Activated naive CD8-positive, alpha-beta T cell treated with anti-CD3 and anti-CD28 coated beads for 36 hours (primary cell): ENCODE data around the gene STK10. TPM values are rescaled to one million over a fixed set of nuclear protein-coding genes. Genes with fewer than 3 reads are reported as not detected.
"Not testable (repeated sequence)": the region's sequence is repeated elsewhere in the genome, so short reads cannot be mapped to it uniquely, and the experiment has no call there.

Source experiments
- DNase-seq: peaks from one replicate; pipeline ENCODE4 v3.0.0; 2021
- H3K27ac Mint-ChIP-seq: one replicate; pipeline ENCODE4 v1.8.0; 2022; ENCODE audit warnings: mild to moderate bottlenecking, moderate library complexity, mixed read lengths
- H3K27me3 Mint-ChIP-seq: one replicate; pipeline ENCODE4 v1.8.0; 2022; ENCODE audit warnings: mild to moderate bottlenecking, mixed read lengths
- H3K36me3 Mint-ChIP-seq: one replicate; pipeline ENCODE4 v1.8.0; 2021; ENCODE audit warnings: mild to moderate bottlenecking, mixed read lengths
- H3K4me1 Mint-ChIP-seq: one replicate; pipeline ENCODE4 v1.8.0; 2021; ENCODE audit warnings: mixed read lengths
- H3K4me3 Mint-ChIP-seq: one replicate; pipeline ENCODE4 v1.8.0; 2022; ENCODE audit warnings: mild to moderate bottlenecking, moderate library complexity, mixed read lengths
- H3K9me3 Mint-ChIP-seq: one replicate; pipeline ENCODE4 v1.8.0; 2022; ENCODE audit warnings: mixed read lengths
- total RNA-seq, 2 experiments: library from RNA; stranded (reverse); gene quantifications; one replicate each; pipeline ENCODE4 v1.2.3, GENCODE V29; 2021

Gene STK10
- total RNA-seq, 2 experiments from 2014 or later = 83.7 to 93.2 TPM

- DNase-seq = no peak
- Mint-ChIP-seq H3K4me1 (peaks cover 62% of the 10 kb centered on the region), H3K36me3 (peaks cover 16% of the 10 kb centered on the region), H3K4me3 (no peak overlapping the region), H3K9me3 (no peaks in the 10 kb centered on the region), H3K27ac (peak overlapping the region; percentile 34), H3K27me3 (no peaks in the 10 kb centered on the region)
Measured at GRCh38 chr5:172163346-172163745, 24.7 kb downstream of the STK10 start.

DNA sequence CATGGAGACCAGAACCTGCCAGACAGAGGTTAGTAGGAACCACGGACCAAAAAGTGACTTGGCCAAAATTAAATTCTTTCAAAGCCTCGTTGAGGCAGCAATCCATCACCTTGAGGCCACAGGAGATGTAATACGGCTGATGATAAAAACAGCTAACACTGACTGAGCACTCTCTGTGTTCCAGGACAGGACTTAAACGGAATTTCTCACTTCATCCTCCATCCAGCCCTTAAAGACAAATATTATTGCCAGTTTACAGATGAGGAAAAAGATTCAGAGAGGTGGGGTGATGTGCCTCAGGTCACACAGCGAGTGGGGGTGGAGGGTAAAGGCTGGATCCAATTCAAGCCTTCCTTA lies 25.1 kb downstream of the STK10 start:
- Mint-ChIP-seq H3K36me3 (peaks cover 18% of the 10 kb centered on the region), H3K27ac (peak overlapping the region; percentile 34), H3K4me1 (peaks cover 58% of the 10 kb centered on the region), H3K9me3 (no peaks in the 10 kb centered on the region), H3K27me3 (no peaks in the 10 kb centered on the region), H3K4me3 (no peak overlapping the region)
- DNase-seq = no peak

DNA sequence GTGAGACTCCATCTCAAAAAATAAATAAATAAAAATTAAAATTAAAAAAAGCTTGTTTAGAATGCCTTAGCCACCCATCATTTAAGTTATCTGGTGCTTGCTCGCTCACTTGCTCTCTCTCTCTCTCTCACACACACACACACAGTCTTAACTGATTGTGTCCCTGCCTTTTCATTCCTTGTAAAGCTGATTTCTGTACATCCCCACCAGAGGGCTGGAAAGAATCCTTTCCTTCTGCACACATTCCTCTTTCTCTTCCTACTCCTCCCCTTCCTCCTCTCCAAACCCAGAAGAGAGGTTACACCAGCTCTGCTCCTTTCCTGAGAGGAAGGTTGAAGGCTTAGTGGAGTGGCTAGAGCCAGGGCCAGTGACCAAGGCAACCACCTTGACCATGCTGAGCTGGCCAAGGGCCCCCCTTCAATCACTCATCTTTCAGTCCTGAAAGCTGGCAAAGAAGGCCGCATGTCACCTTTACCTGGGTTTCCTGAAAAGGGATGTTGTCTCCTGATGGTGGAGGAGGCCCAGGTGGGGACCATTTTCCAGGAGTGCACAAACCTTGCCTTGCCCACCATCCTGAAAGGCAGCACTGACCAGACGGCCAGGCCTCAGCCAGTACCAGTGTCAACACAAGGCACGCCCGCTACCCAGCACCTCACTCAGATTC lies 25.6 kb downstream of the STK10 start:
- peak overlapping the region; percentile 23 for H3K27ac Mint-ChIP-seq

GRCh38 chr5:172160506-172160905 lies 27.5 kb downstream of the STK10 start:
- H3K4me1 Mint-ChIP-seq = peaks cover 55% of the 10 kb centered on the region

More for the DNA sequence above, 25.6 kb downstream of the STK10 start:
- Mint-ChIP-seq H3K4me3 (no peak overlapping the region), H3K4me1 (peaks cover 53% of the 10 kb centered on the region), H3K36me3 (peaks cover 20% of the 10 kb centered on the region), H3K27me3 (no peaks in the 10 kb centered on the region), H3K9me3 (no peaks in the 10 kb centered on the region)
- DNase-seq = no peak

GRCh38 chr5:172159016-172159415 lies 29.0 kb downstream of the STK10 start:
- H3K4me1 Mint-ChIP-seq = peaks cover 57% of the 10 kb centered on the region
- no peak overlapping the region for H3K4me3 Mint-ChIP-seq
- no peaks in the 10 kb centered on the region for H3K9me3 Mint-ChIP-seq
- H3K27ac Mint-ChIP-seq = peak overlapping the region; percentile 28
- no peaks in the 10 kb centered on the region for H3K27me3 Mint-ChIP-seq
- H3K36me3 Mint-ChIP-seq = peaks cover 33% of the 10 kb centered on the region
- DNase-seq = no peak

More at GRCh38 chr5:172160506-172160905, 27.5 kb downstream of the STK10 start:
- no peak for DNase-seq
- Mint-ChIP-seq H3K9me3 (no peaks in the 10 kb centered on the region), H3K27ac (peak overlapping the region; percentile 13), H3K36me3 (peaks cover 21% of the 10 kb centered on the region), H3K27me3 (no peaks in the 10 kb centered on the region), H3K4me3 (no peak overlapping the region)

DNA sequence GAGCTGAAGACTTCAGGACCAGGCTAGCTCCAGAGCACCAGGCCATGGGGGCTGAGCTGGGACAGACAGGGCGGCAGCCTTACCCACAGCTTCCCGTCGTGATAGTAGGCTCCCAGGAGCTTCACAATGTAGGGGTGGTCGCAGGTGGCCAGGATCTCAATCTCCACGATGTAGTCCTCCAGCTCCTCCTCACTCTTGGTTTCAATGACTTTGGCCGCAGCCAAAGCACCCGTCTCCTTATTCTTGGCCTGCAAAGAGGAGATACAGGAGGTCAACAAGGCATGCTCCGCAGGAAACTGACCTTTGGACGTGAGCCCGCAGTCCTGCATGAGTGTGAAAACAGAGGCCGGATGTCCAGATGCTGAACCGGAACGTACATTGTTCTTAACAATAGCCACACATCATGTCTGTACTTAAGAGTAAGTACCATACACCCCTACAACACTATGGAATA lies 31.5 kb downstream of the STK10 start:
- no peaks in the 10 kb centered on the region for H3K9me3 Mint-ChIP-seq

DNA sequence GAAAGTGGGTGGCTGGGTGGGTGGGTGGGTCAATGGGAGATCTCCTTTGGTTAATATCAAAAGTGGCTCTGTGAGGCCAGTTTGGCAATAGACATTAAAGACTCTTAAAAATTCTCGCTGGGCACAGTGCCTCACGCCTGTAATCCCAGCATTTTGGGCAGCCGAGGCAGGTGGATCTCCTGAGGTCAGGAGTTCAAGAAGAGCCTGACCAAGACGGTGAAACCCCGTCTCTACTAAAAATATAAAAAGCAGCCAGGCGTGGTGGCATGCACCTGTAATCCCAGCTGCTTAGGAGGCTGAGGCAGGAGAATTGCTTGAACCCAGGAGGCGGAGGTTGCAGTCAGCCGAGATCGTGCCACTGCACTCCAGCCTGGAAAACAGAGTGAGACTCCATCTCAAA lies 32.9 kb downstream of the STK10 start:
- H3K27ac Mint-ChIP-seq, DNase-seq, H3K9me3 Mint-ChIP-seq, H3K27me3 Mint-ChIP-seq, H3K4me3 Mint-ChIP-seq: not testable (repeated sequence)
- Mint-ChIP-seq H3K36me3 (peaks cover 67% of the 10 kb centered on the region), H3K4me1 (peaks cover 57% of the 10 kb centered on the region)

More for the DNA sequence above, 31.5 kb downstream of the STK10 start:
- H3K36me3 Mint-ChIP-seq = peaks cover 56% of the 10 kb centered on the region
- peaks cover 57% of the 10 kb centered on the region for H3K4me1 Mint-ChIP-seq
- H3K27me3 Mint-ChIP-seq = no peaks in the 10 kb centered on the region
- H3K27ac Mint-ChIP-seq = peak overlapping the region; percentile 52
- DNase-seq = no peak
- H3K4me3 Mint-ChIP-seq = no peak overlapping the region

GRCh38 chr5:172153695-172154094 lies 34.3 kb downstream of the STK10 start:
- peaks cover 56% of the 10 kb centered on the region for H3K4me1 Mint-ChIP-seq
- no peaks in the 10 kb centered on the region for H3K9me3 Mint-ChIP-seq
- no peak for DNase-seq
- no peak overlapping the region for H3K4me3 Mint-ChIP-seq
- H3K36me3 Mint-ChIP-seq = peaks cover 60% of the 10 kb centered on the region
- peak overlapping the region; percentile 60 for H3K27ac Mint-ChIP-seq
- H3K27me3 Mint-ChIP-seq = no peaks in the 10 kb centered on the region

- Mint-ChIP-seq H3K9me3 (no peaks in the 10 kb centered on the region), H3K4me1 (peaks cover 63% of the 10 kb centered on the region), H3K4me3 (peak overlapping the region; percentile 67), H3K27ac (peak overlapping the region; percentile 85), H3K36me3 (peaks cover 56% of the 10 kb centered on the region), H3K27me3 (no peaks in the 10 kb centered on the region)
- DNase-seq = no peak
Measured at GRCh38 chr5:172151661-172152210, 36.3 kb downstream of the STK10 start.

DNA sequence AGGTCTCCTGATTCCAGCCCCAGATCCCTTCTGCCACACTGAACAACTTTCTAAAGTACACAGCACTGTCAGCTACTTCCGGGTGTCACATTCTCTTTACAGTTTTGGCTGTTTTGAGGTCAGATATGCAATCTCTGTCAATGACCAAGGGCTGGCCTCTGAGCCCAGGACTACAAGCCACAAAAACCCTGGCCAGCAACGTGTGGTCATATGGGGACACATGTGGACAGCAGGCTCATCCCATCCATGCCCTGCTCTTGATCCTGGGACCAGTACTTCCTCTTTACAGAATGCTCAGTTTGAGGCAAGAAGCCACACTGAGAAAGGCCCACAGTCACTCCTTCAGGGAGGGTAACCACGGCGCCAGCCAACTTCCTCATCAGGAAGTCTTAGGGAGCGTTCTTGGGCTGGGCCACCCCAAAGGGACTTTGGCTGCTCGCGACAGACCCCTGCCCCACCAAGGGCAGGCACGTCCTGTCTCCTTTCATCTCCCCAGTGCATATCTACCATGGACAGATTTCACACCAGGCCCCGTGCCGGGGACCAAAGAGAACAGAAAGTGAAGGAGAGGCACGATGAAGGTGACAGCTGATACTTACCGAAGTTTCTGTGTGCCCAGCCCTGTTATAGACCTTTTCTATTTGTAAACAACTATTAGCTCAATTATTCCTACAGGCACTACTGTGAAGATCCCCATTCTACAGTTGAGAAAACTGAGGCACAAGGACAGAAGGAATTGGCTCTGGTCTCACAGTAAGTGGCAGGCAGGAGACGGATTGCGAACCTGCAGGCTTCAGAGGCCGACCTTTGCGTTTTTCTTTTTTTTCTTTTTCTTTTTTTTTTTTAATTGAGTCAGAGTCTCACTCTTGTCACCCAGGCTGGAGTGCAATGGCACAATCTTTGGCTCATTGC lies 37.3 kb downstream of the STK10 start:
- Mint-ChIP-seq H3K4me1 (peaks cover 62% of the 10 kb centered on the region), H3K9me3 (no peaks in the 10 kb centered on the region), H3K27ac (peak overlapping the region; percentile 85), H3K4me3 (peak overlapping the region; percentile 67), H3K36me3 (peaks cover 55% of the 10 kb centered on the region), H3K27me3 (no peaks in the 10 kb centered on the region)
- DNase-seq = peak; percentile 34

- H3K36me3 Mint-ChIP-seq = peaks cover 49% of the 10 kb centered on the region
- H3K27ac Mint-ChIP-seq = peak overlapping the region; percentile 40
- peaks cover 64% of the 10 kb centered on the region for H3K4me1 Mint-ChIP-seq
- H3K27me3 Mint-ChIP-seq, H3K4me3 Mint-ChIP-seq, H3K9me3 Mint-ChIP-seq, DNase-seq: not testable (repeated sequence)
Measured at GRCh38 chr5:172149481-172149880, 38.5 kb downstream of the STK10 start.

GRCh38 chr5:172149073-172149472 lies 39.0 kb downstream of the STK10 start:
- H3K4me1 Mint-ChIP-seq = peaks cover 65% of the 10 kb centered on the region
- no peak overlapping the region for H3K4me3 Mint-ChIP-seq
- no peaks in the 10 kb centered on the region for H3K9me3 Mint-ChIP-seq
- H3K36me3 Mint-ChIP-seq = peaks cover 45% of the 10 kb centered on the region
- no peak for DNase-seq
- peak overlapping the region; percentile 58 for H3K27ac Mint-ChIP-seq
- H3K27me3 Mint-ChIP-seq = no peaks in the 10 kb centered on the region

GRCh38 chr5:172148381-172148780 lies 39.6 kb downstream of the STK10 start:
- Mint-ChIP-seq H3K4me3 (no peak overlapping the region), H3K27ac (peak overlapping the region; percentile 58), H3K4me1 (peaks cover 70% of the 10 kb centered on the region), H3K36me3 (peaks cover 39% of the 10 kb centered on the region), H3K9me3 (no peaks in the 10 kb centered on the region), H3K27me3 (no peaks in the 10 kb centered on the region)
- no peak for DNase-seq

- H3K9me3 Mint-ChIP-seq = no peaks in the 10 kb centered on the region
- H3K27ac Mint-ChIP-seq = peak overlapping the region; percentile 21
- H3K36me3 Mint-ChIP-seq = peaks cover 34% of the 10 kb centered on the region
- no peak overlapping the region for H3K4me3 Mint-ChIP-seq
- DNase-seq = no peak
- H3K4me1 Mint-ChIP-seq = peaks cover 74% of the 10 kb centered on the region
- H3K27me3 Mint-ChIP-seq = no peaks in the 10 kb centered on the region
Measured at GRCh38 chr5:172147857-172148256, 40.2 kb downstream of the STK10 start.

DNA sequence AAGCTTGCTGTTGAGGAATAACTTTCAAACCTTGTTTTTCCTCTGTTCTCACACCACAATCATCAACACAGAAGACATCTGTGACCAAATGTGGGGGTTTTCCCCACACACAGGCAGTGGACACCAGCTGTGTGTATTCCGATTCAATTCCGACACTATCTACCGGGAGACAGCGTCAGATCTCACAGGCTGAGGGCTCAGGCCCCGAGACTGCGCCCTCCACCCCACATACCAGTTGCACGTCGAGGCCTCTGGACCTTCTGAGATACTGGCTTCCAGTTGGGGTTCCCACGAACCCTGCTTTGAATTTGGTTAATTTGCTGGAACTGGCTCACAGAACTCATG lies 41.3 kb downstream of the STK10 start:
- DNase-seq = no peak
- peaks cover 74% of the 10 kb centered on the region for H3K4me1 Mint-ChIP-seq
- H3K36me3 Mint-ChIP-seq = peaks cover 23% of the 10 kb centered on the region

More for the DNA sequence above, 41.3 kb downstream of the STK10 start:
- H3K27ac Mint-ChIP-seq = peak overlapping the region; percentile 75
- no peak overlapping the region for H3K4me3 Mint-ChIP-seq
- no peaks in the 10 kb centered on the region for H3K9me3 Mint-ChIP-seq
- no peaks in the 10 kb centered on the region for H3K27me3 Mint-ChIP-seq
